IMR-90 (cell line): Measurements from ENCODE around the gene SLC4A9. TPM values are rescaled to one million over a fixed set of nuclear protein-coding genes. Genes with fewer than 3 reads are reported as not detected.

ENCODE experiments used
- ATAC-seq: fragments of 200-7000 bp; cut with Tn5 transposase; 2 replicates; pipeline ENCODE4 v1.9.1; 2020; ENCODE audit warnings: low read depth, mild to moderate bottlenecking, moderate library complexity
- BruUV-seq: library from RNA; stranded (reverse); fragments of 400-500 nt; replicated peaks from 2 replicates; lab custom pipeline; 2021; lab: Mats Ljungman, UMichigan
- CTCF ChIA-PET: fragments of 300-600 bp; formaldehyde crosslinking; extraction: SDS; loops from one replicate; lab custom pipeline; 2021; ENCODE audit warnings: antibody characterized with exemption; lab: Yijun Ruan, JAX
- POLR2A ChIA-PET: fragments of 300-600 bp; sonication (Branson Sonifier 250); formaldehyde crosslinking; loops from one replicate; lab custom pipeline; 2022; ENCODE audit warnings: antibody characterized with exemption; ENCODE audit not compliant: unreplicated experiment; lab: Charles Lee
- DNase-seq: peaks from one replicate; pipeline ENCODE4 v3.0.0; 2013
- H2AFZ ChIP-seq: replicated peaks from 2 replicates; pipeline ENCODE3; 2013; ENCODE audit warnings: low read length, mild to moderate bottlenecking; ENCODE audit not compliant: poor library complexity
- H2AK5ac ChIP-seq: 2 replicates; pipeline ENCODE4 v1.6.1; 2013; ENCODE audit warnings: low read depth, low read length, inconsistent platforms
- H2AK9ac ChIP-seq: replicated peaks from 2 replicates; pipeline ENCODE3; 2013; ENCODE audit warnings: mild to moderate bottlenecking, low read depth, low read length, moderate library complexity; ENCODE audit not compliant: poor library complexity
- H2BK120ac ChIP-seq: 2 replicates; pipeline ENCODE4 v1.6.1; 2013; ENCODE audit warnings: low read depth, low read length, inconsistent platforms
- H2BK15ac ChIP-seq: 3 replicates; pipeline ENCODE4 v1.6.1; 2013; ENCODE audit warnings: low read depth, low read length, inconsistent platforms
- H2BK20ac ChIP-seq: 2 replicates; pipeline ENCODE4 v1.6.1; 2013; ENCODE audit warnings: low read depth, mild to moderate bottlenecking, inconsistent platforms, low read length, moderate library complexity
- H2BK5ac ChIP-seq: 2 replicates; pipeline ENCODE4 v1.6.1; 2013; ENCODE audit warnings: mild to moderate bottlenecking, low read depth, low read length, inconsistent platforms; ENCODE audit not compliant: poor library complexity, severe bottlenecking
- H3K14ac ChIP-seq: replicated peaks from 2 replicates; pipeline ENCODE4 v1.6.1; 2013; ENCODE audit warnings: low read depth, low read length, inconsistent platforms
- H3K18ac ChIP-seq: 2 replicates; pipeline ENCODE4 v1.6.1; 2013; ENCODE audit warnings: low read depth, low read length, control low read depth
- H3K23ac ChIP-seq: 2 replicates; pipeline ENCODE4 v1.6.1; 2013; ENCODE audit warnings: low read depth, low read length, inconsistent platforms
- H3K27ac ChIP-seq: 2 replicates; pipeline ENCODE4 v1.5.1; 2013; ENCODE audit warnings: mild to moderate bottlenecking, control low read depth, low read length; ENCODE audit not compliant: insufficient read depth
- H3K27me3 ChIP-seq: 2 replicates; pipeline ENCODE4 v1.6.1; 2013; ENCODE audit warnings: low read length; ENCODE audit not compliant: control insufficient read depth, insufficient read depth
- H3K36me3 ChIP-seq: 2 replicates; pipeline ENCODE4 v1.6.1; 2013; ENCODE audit warnings: low read length, mixed read lengths; ENCODE audit not compliant: control insufficient read depth, insufficient read depth
- H3K4ac ChIP-seq: 2 replicates; pipeline ENCODE4 v1.6.1; 2013; ENCODE audit warnings: low read depth, low read length, inconsistent platforms
- H3K4me1 ChIP-seq: 2 replicates; pipeline ENCODE4 v1.6.1; 2013; ENCODE audit warnings: low read length, mixed read lengths; ENCODE audit not compliant: control insufficient read depth, insufficient read depth
- H3K4me2 ChIP-seq: 2 replicates; pipeline ENCODE4 v1.6.1; 2013; ENCODE audit warnings: low read depth, mild to moderate bottlenecking, control low read depth, low read length, moderate library complexity
- H3K4me3 ChIP-seq: 2 replicates; pipeline ENCODE4 v1.5.1; 2013; ENCODE audit warnings: low read depth, mild to moderate bottlenecking, control low read depth, low read length, moderate library complexity; ENCODE audit not compliant: insufficient read depth
- H3K56ac ChIP-seq: 2 replicates; pipeline ENCODE4 v1.6.1; 2013; ENCODE audit warnings: low read length, inconsistent platforms; ENCODE audit not compliant: insufficient read depth; ENCODE audit errors: extremely low read depth
- H3K79me1 ChIP-seq, 2 experiments: 2 replicates each; pipeline ENCODE4 v1.6.1; 2013; ENCODE audit warnings: low read length in 2 of 2, inconsistent platforms in 1 of 2, low read depth in 1 of 2
- H3K9ac ChIP-seq: 2 replicates; pipeline ENCODE4 v1.6.1; 2013; ENCODE audit warnings: low read depth, low read length, control low read depth
- H3K9me1 ChIP-seq: 2 replicates; pipeline ENCODE4 v1.6.1; 2013; ENCODE audit warnings: low read length, inconsistent platforms; ENCODE audit not compliant: insufficient read depth
- H3K9me3 ChIP-seq: 2 replicates; pipeline ENCODE4 v1.6.1; 2013; ENCODE audit warnings: low read length; ENCODE audit not compliant: control insufficient read depth, insufficient read depth
- H4K20me1 ChIP-seq: 2 replicates; pipeline ENCODE4 v1.6.1; 2013; ENCODE audit warnings: low read length, inconsistent platforms; ENCODE audit not compliant: insufficient read depth
- H4K5ac ChIP-seq: 2 replicates; pipeline ENCODE4 v1.6.1; 2013; ENCODE audit warnings: mild to moderate bottlenecking, low read depth, low read length, control low read depth
- H4K8ac ChIP-seq, 2 experiments: 2 replicates each; pipeline ENCODE4 v1.6.1; 2013; ENCODE audit warnings: low read depth in 2 of 2, low read length in 2 of 2, control low read depth in 1 of 2, inconsistent platforms in 1 of 2
- H4K91ac ChIP-seq: 2 replicates; pipeline ENCODE4 v1.6.1; 2013; ENCODE audit warnings: low read depth, low read length, inconsistent platforms; ENCODE audit not compliant: insufficient read depth
- BHLHE40 ChIP-seq: fragments of 150-350 bp; IDR thresholded peaks from 2 replicates; pipeline ENCODE4 v1.6.1; 2016; ENCODE audit warnings: mild to moderate bottlenecking, low read depth, low read length
- CTCF ChIP-seq: conservative IDR thresholded peaks from 2 replicates; pipeline ENCODE4 v1.5.1; 2012; ENCODE audit warnings: mild to moderate bottlenecking, low read depth, low read length, improper control_type of control experiment
- ELK1 ChIP-seq: fragments of 150-350 bp; IDR thresholded peaks from 2 replicates; pipeline ENCODE4 v1.6.1; 2016; ENCODE audit warnings: low read depth, mild to moderate bottlenecking, low read length, moderate library complexity, borderline replicate concordance
- MAZ ChIP-seq: IDR thresholded peaks from 2 replicates; pipeline ENCODE4 v1.6.1; 2012; ENCODE audit warnings: low read depth, mild to moderate bottlenecking, low read length, improper control_type of control experiment, moderate library complexity, borderline replicate concordance
- RCOR1 ChIP-seq: IDR thresholded peaks from 2 replicates; pipeline ENCODE4 v1.6.1; 2012; ENCODE audit warnings: mild to moderate bottlenecking, low read length, improper control_type of control experiment; ENCODE audit not compliant: insufficient replicate concordance
- WGBS, 2 experiments: methylation state at CpG; one replicate each; pipeline versions ENCODE4 v1.1.5 to v1.1.7; 2013; ENCODE audit warnings: missing lambda C conversion rate in 2 of 2; ENCODE audit not compliant: insufficient read length in 1 of 2; ENCODE audit errors: extremely low coverage in 2 of 2; 5-methylcytosine and 5-hydroxymethylcytosine counted together
- dilution Hi-C: fragments of 300-500 bp; cut with HindIII; formaldehyde crosslinking; loops from one replicate; pipeline ENCODE4 v1.14.3; 2018; ENCODE audit warnings: low sequenced_read_pairs; ENCODE audit not compliant: unreplicated experiment
- in situ Hi-C: fragments of 300-500 bp; cut with MboI; formaldehyde crosslinking; loops from 3 replicates; pipeline ENCODE4 v1.14.3; 2019; ENCODE audit warnings: low sequenced_read_pairs, inconsistent platforms, mixed read lengths
- intact Hi-C: fragments of 100-400 bp; cut with micrococcal nuclease; formaldehyde crosslinking; loops from 2 replicates; pipeline ENCODE4 v1.10.0; 2022
- polyA plus RNA-seq, 3 experiments: library from polyadenylated mRNA; depleted of rRNA; stranded (reverse); fragments of >200 nt; gene quantifications; 2 replicates each; pipeline ENCODE4 v1.2.3, GENCODE V29; 2012; ENCODE audit warnings: low replicate concordance in 1 of 3
- total RNA-seq: library from RNA; depleted of rRNA; stranded (reverse); fragments of >200 nt; gene quantifications from 2 replicates; pipeline ENCODE4 v1.2.3, GENCODE V29; 2012

The SLC4A9 gene
- total and polyA plus RNA-seq, 2 of the 4 experiments (the other 2 are of a cell fraction), result not detected

GRCh38 chr5:140337880-140338279 lies 22.1 kb upstream of the SLC4A9 start:
- Histone ChIP-seq H3K23ac (peak overlapping the region; percentile 34; the same call in 1 of the 2 replicates), H4K20me1 (no peaks in the 10 kb centered on the region; the same call in none of the 2 replicates), H3K79me1 (peaks cover 25 to 57% of the 10 kb centered on the region in 2 experiments), H3K4me2 (no peak overlapping the region), H2BK120ac (no peak overlapping the region), H2AK9ac (no peak overlapping the region), H3K14ac (0 out of 2 replicates have a peak overlapping the region, but pooled peaks have one; percentile 72), H2BK20ac (no peak overlapping the region; the same call in 1 of the 2 replicates), H3K4me3 (no peak overlapping the region), H3K9me3 (no peaks in the 10 kb centered on the region), H3K4me1 (peaks cover 6% of the 10 kb centered on the region), H4K5ac (no peak overlapping the region), H3K27me3 (no peaks in the 10 kb centered on the region), H2AK5ac (no peak overlapping the region), H3K27ac (no peak overlapping the region), H2BK15ac (no peak overlapping the region), H3K9ac (no peak overlapping the region), H3K9me1 (peaks cover 21% of the 10 kb centered on the region), H3K18ac (no peak overlapping the region), H4K91ac (no peak overlapping the region), H3K4ac (no peak overlapping the region; the same call in 1 of the 2 replicates), H2AFZ (no peak overlapping the region), H3K36me3 (peaks cover 21% of the 10 kb centered on the region), H2BK5ac (no peak overlapping the region), H4K8ac (no peak overlapping the region), H3K56ac (no peak overlapping the region)
- intact Hi-C loops, result no loop called here
- DNase-seq, result no peak
- no peak for TF ChIP-seq BHLHE40
- no peak for TF ChIP-seq ELK1
- no peak for TF ChIP-seq MAZ
- TF ChIP-seq RCOR1, result no peak
- no peak for TF ChIP-seq CTCF
- dilution Hi-C loops, result no loop called here
- WGBS, 2 experiments, result no CpG with 5 or more reads among the region's 1 CpG
- no TSS peak for BruUV-seq
- ChIA-PET POLR2A (interaction anchor here (0.5 to 0.6 kb wide), 2 partner anchors 15 to 94 kb away, joined by 7 to 9 read pairs; no protein-coding TSS in a partner anchor), CTCF (interaction anchor here (2.4 to 2.8 kb wide), 2 partner anchors 8 to 93 kb away, joined by 10 to 14 read pairs; partner anchors contain the start of gene HBEGF)
- ATAC-seq, result no peak
- in situ Hi-C loops, result no loop called here
